Endothelial cell of umbilical vein (primary cell): Measurements from ENCODE around the gene TIAM1. TPM values are rescaled to one million over a fixed set of nuclear protein-coding genes. Genes with fewer than 3 reads are reported as not detected.

Experiments
- BruUV-seq: library from RNA; stranded (reverse); fragments of 400-500 nt; replicated peaks from 2 replicates; lab custom pipeline; 2021; lab: Mats Ljungman, UMichigan
- CTCF ChIA-PET: fragments of 300-600, 350-600 bp; sonication (Branson Sonifier 250); formaldehyde crosslinking; loops from one replicate; lab custom pipeline; 2021; ENCODE audit warnings: antibody characterized with exemption, inconsistent platforms; lab: Charles Lee
- POLR2A ChIA-PET: fragments of 300-600, 350-600 bp; sonication (Branson Sonifier 250); formaldehyde crosslinking; loops from one replicate; lab custom pipeline; 2021; ENCODE audit warnings: antibody characterized with exemption, inconsistent platforms; lab: Charles Lee
- DNase-seq: peaks from one replicate; pipeline ENCODE4 v3.0.0-alpha.2; 2011; ENCODE audit warnings: low read depth, low spot score
- FAIRE-seq: peaks from 2 replicates; lab custom pipeline; 2011; peaks lifted over from hg19 to GRCh38; lab: Jason Lieb, UNC
- H2AFZ ChIP-seq: 2 replicates; pipeline ENCODE4 v1.6.0; 2012; ENCODE audit warnings: low read depth, low read length, control low read depth, inconsistent platforms
- H3K27ac ChIP-seq: 2 replicates; pipeline ENCODE4 v1.5.1; 2011; ENCODE audit warnings: low read depth, mild to moderate bottlenecking, control low read depth, low read length, moderate library complexity; ENCODE audit not compliant: insufficient read depth
- H3K27me3 ChIP-seq, 2 experiments: 2 replicates each; pipeline versions ENCODE4 v1.6.0 to v1.6.1; 2011; ENCODE audit warnings: low read length in 2 of 2, mixed read lengths in 1 of 2; ENCODE audit not compliant: control insufficient read depth in 2 of 2, insufficient read depth in 2 of 2
- H3K36me3 ChIP-seq, 2 experiments: 2 replicates in 1 of 2; 3 replicates in 1 of 2; pipeline ENCODE4 v1.5.1; 2011; ENCODE audit warnings: low read length in 2 of 2, mild to moderate bottlenecking in 1 of 2, moderate library complexity in 1 of 2; ENCODE audit not compliant: control insufficient read depth in 2 of 2, insufficient read depth in 2 of 2; ENCODE audit errors: extremely low read depth in 1 of 2
- H3K4me1 ChIP-seq: 3 replicates; pipeline ENCODE4 v1.5.1; 2011; ENCODE audit warnings: mild to moderate bottlenecking, low read length; ENCODE audit not compliant: control insufficient read depth, insufficient read depth; ENCODE audit errors: extremely low read depth
- H3K4me2 ChIP-seq: 2 replicates; pipeline ENCODE4 v1.6.1; 2011; ENCODE audit warnings: low read length, control low read depth, mixed read lengths; ENCODE audit not compliant: insufficient read depth
- H3K4me3 ChIP-seq, 3 experiments: fragments of 200-600 bp in 1 of 3; sonication (generic), shearing (Covaris generic) in 1 of 3; replicated peaks in 1 of 3; 2 replicates each; pipeline ENCODE4 v1.5.1; 2011 to 2016; ENCODE audit warnings: control low read depth in 3 of 3, low read length in 3 of 3, mild to moderate bottlenecking in 2 of 3, inconsistent platforms in 1 of 3, low read depth in 1 of 3, moderate library complexity in 1 of 3; ENCODE audit not compliant: insufficient read depth in 1 of 3
- H3K79me2 ChIP-seq: 2 replicates; pipeline ENCODE4 v1.6.0; 2012; ENCODE audit warnings: low read length, inconsistent platforms; ENCODE audit not compliant: control insufficient read depth, insufficient read depth
- H3K9ac ChIP-seq: replicated peaks from 2 replicates; pipeline ENCODE3; 2011; ENCODE audit warnings: low read length, control low read depth; ENCODE audit not compliant: insufficient read depth; ENCODE audit errors: extremely low read depth
- H3K9me1 ChIP-seq: replicated peaks from 3 replicates; pipeline ENCODE4 v1.6.0; 2011; ENCODE audit warnings: mild to moderate bottlenecking, low read length; ENCODE audit not compliant: control insufficient read depth, insufficient read depth; ENCODE audit errors: extremely low read depth
- H3K9me3 ChIP-seq: replicated peaks from 2 replicates; pipeline ENCODE4 v1.5.1; 2012; ENCODE audit warnings: low read length, inconsistent platforms; ENCODE audit not compliant: control insufficient read depth, insufficient read depth
- H4K20me1 ChIP-seq: replicated peaks from 2 replicates; pipeline ENCODE3; 2011; ENCODE audit warnings: mild to moderate bottlenecking, low read length; ENCODE audit not compliant: control insufficient read depth, insufficient read depth; ENCODE audit errors: extremely low read depth
- EZH2 ChIP-seq: IDR thresholded peaks from 2 replicates; pipeline ENCODE4 v1.6.1; 2012; ENCODE audit warnings: borderline replicate concordance, low read depth, mild to moderate bottlenecking, moderate library complexity, low read length, inconsistent platforms; ENCODE audit not compliant: severe bottlenecking
- FOS ChIP-seq: IDR thresholded peaks from 2 replicates; pipeline ENCODE4 v1.6.1; 2011; ENCODE audit warnings: mild to moderate bottlenecking, low read length, moderate library complexity, borderline replicate concordance; ENCODE audit not compliant: insufficient read depth
- GATA2 ChIP-seq: IDR thresholded peaks from 2 replicates; pipeline ENCODE4 v1.7.0; 2011; ENCODE audit warnings: low read depth, mild to moderate bottlenecking, moderate library complexity, mixed read lengths, low read length; ENCODE audit not compliant: insufficient read length, insufficient read depth
- JUN ChIP-seq: IDR thresholded peaks from 2 replicates; pipeline ENCODE4 v1.6.1; 2011; ENCODE audit warnings: borderline replicate concordance, low read depth; ENCODE audit not compliant: insufficient read length, insufficient read depth
- MYC ChIP-seq: IDR thresholded peaks from one replicate; pipeline ENCODE4 v1.6.1; 2011; ENCODE audit warnings: mild to moderate bottlenecking, low read depth, low read length
- POLR2A ChIP-seq: IDR thresholded peaks from 2 replicates; pipeline ENCODE4 v1.6.1; 2012; ENCODE audit warnings: low read depth, mild to moderate bottlenecking, control low read depth, low read length
- POLR2AphosphoS5 ChIP-seq: IDR thresholded peaks from 2 replicates; pipeline ENCODE4 v1.6.1; 2012; ENCODE audit warnings: low read depth, mild to moderate bottlenecking, control low read depth, low read length, moderate library complexity; ENCODE audit not compliant: insufficient read depth
- dilution Hi-C: fragments of 300-500 bp; cut with MboI; formaldehyde crosslinking; loops from one replicate; pipeline ENCODE4 v1.15.0; 2019; ENCODE audit warnings: low sequenced_read_pairs; ENCODE audit not compliant: extremely low pct_ligation_motif_present
- intact Hi-C: fragments of 100-400 bp; cut with micrococcal nuclease; formaldehyde crosslinking; loops from one replicate; pipeline ENCODE4 v1.10.0; 2022
- polyA plus RNA-seq, 4 experiments: library from polyadenylated mRNA; depleted of rRNA in 3 of 4; stranded (reverse) in 3 of 4; unstranded in 1 of 4; fragments of >200 nt; gene quantifications; 2 replicates each; pipeline versions ENCODE4 v1.2.1 to v1.2.3, GENCODE V29; 2011 to 2012; ENCODE audit warnings: missing spikeins in 1 of 4
- total RNA-seq: library from RNA; stranded (reverse); gene quantifications from 2 replicates; pipeline ENCODE4 v1.2.3, GENCODE V29; 2021
- TF ChIP-seq, protein P1 (sequence below): IDR thresholded peaks from 2 replicates; pipeline ENCODE4 v1.6.1; 2011; ENCODE audit not compliant: insufficient read depth, insufficient read length
- TF ChIP-seq, protein P2 (sequence below), 2 donors: IDR thresholded peaks; 1 replicate in 1 of 2; 2 replicates in 1 of 2; pipeline ENCODE4 v1.5.1; 2011; ENCODE audit warnings: low read length in 2 of 2, mild to moderate bottlenecking in 2 of 2, moderate library complexity in 2 of 2, control low read depth in 1 of 2, inconsistent platforms in 1 of 2, low read depth in 1 of 2; ENCODE audit not compliant: insufficient read depth in 1 of 2; ENCODE audit errors: extremely low read depth in 1 of 2

Gene TIAM1
- total and polyA plus RNA-seq, 2 donors (not counting 3 experiments of a cell fraction or from before 2014, with no cell fraction given) = 0.21 to 0.86 TPM

DNA sequence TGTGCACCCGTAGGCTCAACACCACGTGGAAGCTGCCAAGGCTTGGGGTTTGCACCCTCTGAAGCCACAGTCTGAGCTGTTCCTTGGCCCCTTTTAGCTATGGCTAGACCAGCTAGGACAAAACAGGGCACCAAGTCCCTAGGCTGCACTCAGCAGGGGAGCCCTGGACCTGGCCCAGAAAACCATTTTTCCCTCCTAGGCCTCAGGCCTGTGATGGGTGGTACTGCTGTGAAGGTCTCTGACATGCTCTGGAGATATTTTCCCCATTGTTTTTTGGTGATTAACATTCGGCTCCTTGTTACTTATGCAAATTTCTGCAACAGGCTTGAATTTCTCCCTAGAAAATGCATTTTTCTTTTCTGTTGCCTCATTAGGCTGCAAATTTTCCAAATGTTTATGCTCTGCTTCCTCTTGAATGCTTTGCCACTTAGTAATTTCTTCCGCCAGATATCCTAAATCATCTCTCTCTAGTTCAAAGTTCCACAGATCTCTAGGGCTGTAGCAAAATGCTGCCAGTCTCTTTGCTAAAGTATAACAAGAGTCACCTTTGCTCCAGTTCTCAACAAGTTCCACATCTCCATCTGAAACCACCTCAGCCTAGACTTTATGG lies 236.8 kb downstream of the TIAM1 start:
- no peaks in the 10 kb centered on the region for H4K20me1 ChIP-seq
- H3K27me3 ChIP-seq = no peaks in the 10 kb centered on the region
- H3K36me3 ChIP-seq = no peaks in the 10 kb centered on the region
- no peak overlapping the region for H3K9ac ChIP-seq
- H3K4me3 ChIP-seq = no peak overlapping the region
- BruUV-seq = no TSS peak
- no peaks in the 10 kb centered on the region for H3K4me1 ChIP-seq
- no peaks in the 10 kb centered on the region for H3K9me1 ChIP-seq
- TF ChIP-seq POLR2AphosphoS5 (no peak), EZH2 (no peak), MYC (no peak)
- TF ChIP-seq, protein P1, sequence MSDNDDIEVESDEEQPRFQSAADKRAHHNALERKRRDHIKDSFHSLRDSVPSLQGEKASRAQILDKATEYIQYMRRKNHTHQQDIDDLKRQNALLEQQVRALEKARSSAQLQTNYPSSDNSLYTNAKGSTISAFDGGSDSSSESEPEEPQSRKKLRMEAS = no peak
- H3K27ac ChIP-seq = no peak overlapping the region
- dilution Hi-C loops (no loop called here), intact Hi-C loops (no loop called here)
- no peak overlapping the region for H3K4me2 ChIP-seq
- no peak overlapping the region for H2AFZ ChIP-seq
- no peaks in the 10 kb centered on the region for H3K9me3 ChIP-seq
- ChIA-PET CTCF (no interaction called here), POLR2A (no interaction called here)
- FAIRE-seq = no peak
- no peaks in the 10 kb centered on the region for H3K79me2 ChIP-seq
- no peak for DNase-seq

DNA sequence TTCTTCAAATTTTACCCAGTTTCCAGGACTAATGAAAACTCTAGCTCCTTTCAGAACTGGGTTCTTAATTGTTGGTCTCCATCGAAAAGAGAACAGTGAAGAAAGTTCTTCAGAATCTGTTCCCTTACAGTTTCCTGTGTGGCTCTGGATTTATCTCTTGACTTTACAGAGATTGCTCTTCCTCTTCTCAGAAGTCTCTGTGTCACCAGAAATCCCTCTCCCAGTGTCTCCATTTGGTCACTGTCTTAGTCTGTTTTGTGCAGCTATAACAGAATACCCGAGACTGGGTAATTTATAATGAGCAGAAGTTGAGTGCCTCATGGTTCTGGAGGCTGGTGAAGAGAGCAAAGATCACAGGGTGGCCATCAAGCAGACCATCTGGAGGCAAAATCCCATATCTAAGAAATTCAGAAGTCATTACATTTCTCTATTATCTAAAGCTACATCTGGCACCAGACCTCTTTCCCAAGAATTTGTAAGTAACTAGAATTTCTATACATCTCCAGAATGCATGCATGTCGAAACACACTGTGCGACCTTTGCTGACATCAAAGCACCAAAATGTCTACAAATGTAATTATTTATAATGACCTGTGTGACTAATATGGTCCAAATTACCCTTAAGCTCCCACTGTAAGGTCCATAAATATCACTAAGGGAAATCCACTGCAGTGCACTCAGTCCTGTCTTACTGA lies 240.3 kb downstream of the TIAM1 start:
- CTCF ChIA-PET = interaction anchor here (1.6 kb wide), 1 partner anchor 477 kb away, joined by 3 read pairs; no protein-coding TSS in a partner anchor
- FAIRE-seq = no peak
- BruUV-seq = no TSS peak
- Histone ChIP-seq H3K9me1 (no peaks in the 10 kb centered on the region), H3K27me3 (no peaks in the 10 kb centered on the region), H3K79me2 (no peaks in the 10 kb centered on the region), H3K4me1 (no peaks in the 10 kb centered on the region), H4K20me1 (no peaks in the 10 kb centered on the region), H3K4me2 (no peak overlapping the region), H3K9ac (no peak overlapping the region), H3K4me3 (no peak overlapping the region), H3K36me3 (no peaks in the 10 kb centered on the region), H3K9me3 (no peaks in the 10 kb centered on the region), H2AFZ (no peak overlapping the region), H3K27ac (no peak overlapping the region)
- TF ChIP-seq MYC = no peak
- no peak for TF ChIP-seq FOS
- no peak for TF ChIP-seq POLR2A
- TF ChIP-seq, protein P1 = no peak
- TF ChIP-seq EZH2 = no peak
- TF ChIP-seq JUN = no peak
- no peak for TF ChIP-seq POLR2AphosphoS5
- TF ChIP-seq, protein P2, sequence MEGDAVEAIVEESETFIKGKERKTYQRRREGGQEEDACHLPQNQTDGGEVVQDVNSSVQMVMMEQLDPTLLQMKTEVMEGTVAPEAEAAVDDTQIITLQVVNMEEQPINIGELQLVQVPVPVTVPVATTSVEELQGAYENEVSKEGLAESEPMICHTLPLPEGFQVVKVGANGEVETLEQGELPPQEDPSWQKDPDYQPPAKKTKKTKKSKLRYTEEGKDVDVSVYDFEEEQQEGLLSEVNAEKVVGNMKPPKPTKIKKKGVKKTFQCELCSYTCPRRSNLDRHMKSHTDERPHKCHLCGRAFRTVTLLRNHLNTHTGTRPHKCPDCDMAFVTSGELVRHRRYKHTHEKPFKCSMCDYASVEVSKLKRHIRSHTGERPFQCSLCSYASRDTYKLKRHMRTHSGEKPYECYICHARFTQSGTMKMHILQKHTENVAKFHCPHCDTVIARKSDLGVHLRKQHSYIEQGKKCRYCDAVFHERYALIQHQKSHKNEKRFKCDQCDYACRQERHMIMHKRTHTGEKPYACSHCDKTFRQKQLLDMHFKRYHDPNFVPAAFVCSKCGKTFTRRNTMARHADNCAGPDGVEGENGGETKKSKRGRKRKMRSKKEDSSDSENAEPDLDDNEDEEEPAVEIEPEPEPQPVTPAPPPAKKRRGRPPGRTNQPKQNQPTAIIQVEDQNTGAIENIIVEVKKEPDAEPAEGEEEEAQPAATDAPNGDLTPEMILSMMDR (IDR thresholded peaks at IDR 0.05; ENCODE audit: extremely low read depth in 1 of 2, insufficient read depth in 1 of 2, low read depth in 1 of 2, low read length in 2 of 2) = no peak
- TF ChIP-seq GATA2 = no peak
- dilution Hi-C loops (no loop called here), intact Hi-C loops (no loop called here)
- no peak for DNase-seq
- POLR2A ChIA-PET = no interaction called here
